GM18526 (cell line): ENCODE data around the gene ACACA.

ENCODE experiments used
- POLR2A ChIP-seq: IDR thresholded peaks from 3 replicates; pipeline ENCODE4 v1.6.1; 2011; ENCODE audit not compliant: insufficient read length; ENCODE audit errors: extremely low read depth

Gene ACACA

DNA sequence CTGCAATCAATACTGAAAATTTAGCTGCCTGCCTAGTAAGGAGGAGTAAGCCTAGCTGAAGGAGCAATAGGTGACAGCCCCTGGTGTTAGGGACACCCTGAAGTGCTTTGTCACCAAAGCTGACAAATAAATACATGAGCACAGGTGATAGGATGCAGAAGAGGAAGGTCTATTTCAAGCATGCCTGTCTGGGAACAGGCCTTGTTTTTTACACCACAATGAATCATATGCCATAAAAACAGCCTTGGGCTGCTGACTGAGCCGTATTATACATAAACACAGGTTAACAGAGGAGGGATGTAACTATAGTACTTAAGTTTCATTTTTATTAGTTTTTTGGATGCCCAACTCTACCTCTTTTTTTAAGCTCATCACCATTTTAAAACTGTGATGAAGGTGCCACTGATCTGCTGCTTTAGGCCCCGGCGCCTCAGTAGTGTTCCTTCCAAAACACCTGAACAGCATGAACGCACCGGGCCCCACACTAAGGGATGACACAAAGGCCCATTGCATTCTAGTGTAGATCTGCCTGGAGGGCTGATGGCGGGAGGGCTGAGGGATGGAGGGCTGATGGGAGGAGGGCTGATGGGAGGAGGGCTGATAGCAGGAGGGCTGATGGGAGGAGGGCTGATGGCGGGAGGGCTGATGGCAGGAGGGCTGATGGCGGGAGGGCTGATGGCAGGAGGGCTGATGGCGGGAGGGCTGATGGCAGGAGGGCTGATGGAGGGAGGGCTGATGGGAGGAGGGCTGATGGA is 307.5 kb downstream of the ACACA start:
- no peak for TF ChIP-seq POLR2A

DNA sequence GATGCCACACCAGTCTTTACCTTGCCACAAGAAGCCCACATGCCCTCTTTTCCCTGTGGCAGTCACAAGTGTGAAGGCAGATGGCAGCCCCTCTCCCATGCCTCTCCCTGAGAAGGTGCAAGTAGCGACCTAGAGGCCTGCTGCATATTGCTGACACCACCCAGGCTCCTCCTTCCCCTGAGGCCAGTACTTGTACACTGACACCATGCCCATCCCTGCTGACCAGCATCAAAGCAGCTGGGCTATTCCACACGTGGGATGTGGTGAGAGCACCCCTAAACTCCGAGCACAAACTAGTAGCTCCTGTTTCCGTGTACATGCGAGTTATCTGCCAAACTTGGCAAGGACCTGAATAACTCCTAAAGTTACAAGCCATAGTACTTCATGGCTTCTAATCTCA is 308.5 kb downstream of the ACACA start:
- TF ChIP-seq POLR2A: no peak

DNA sequence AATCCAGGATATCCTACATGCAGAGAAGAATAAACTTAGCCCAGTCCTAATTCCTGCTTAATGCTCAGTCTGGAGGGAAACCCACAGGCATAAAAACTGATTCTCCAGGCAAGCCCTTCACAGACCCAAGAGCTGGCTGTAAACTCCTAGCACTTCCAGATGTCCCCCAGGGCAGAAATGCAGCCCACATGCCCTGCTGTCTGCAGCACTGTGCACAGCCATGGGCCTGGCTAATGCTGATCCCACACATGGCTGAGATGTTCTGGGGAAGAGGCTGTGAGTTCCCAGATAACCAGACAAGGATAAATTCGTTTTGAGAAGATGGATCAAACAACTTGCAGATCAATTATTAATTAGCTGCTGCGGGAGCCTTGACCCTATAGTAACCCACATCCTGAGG is 309.5 kb downstream of the ACACA start:
- no peak for TF ChIP-seq POLR2A

DNA sequence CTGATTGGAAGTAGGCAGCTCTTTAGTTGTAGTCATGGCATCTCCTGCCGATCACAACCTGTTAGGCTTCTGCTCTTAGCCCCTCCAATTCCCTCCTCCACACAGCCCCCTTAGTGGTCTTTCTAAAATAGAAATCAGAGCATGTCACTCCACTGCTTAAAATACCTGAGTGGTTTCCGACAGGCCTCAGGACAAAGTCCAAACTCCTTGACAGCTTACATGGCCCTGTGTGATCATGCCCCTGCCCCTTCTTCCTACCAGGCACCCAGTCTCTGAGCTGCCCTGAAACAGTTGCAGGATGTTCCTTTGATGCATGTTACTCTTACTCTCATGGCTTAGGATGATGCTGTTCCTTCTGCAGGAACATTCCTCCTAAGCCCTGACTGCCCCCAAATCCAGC is 310.6 kb downstream of the ACACA start:
- TF ChIP-seq POLR2A: no peak

DNA sequence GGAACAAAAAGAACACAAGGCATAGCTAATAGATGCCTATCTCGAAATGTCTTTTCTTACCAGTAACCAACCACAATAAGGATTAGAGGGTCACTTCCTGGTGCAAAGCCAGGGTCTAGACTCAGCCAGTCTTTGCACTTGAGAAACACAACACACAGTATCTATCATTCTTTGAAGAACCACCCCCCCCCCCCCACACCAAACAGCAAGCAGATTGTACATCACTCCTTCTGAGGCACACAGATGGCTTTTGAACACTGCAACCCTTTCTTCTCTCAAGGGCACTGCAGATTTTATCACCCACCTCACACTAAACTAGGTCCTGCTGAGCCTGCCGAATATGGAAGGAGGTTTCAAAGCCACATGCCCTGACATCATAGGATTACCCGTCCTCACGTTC is 312.2 kb downstream of the ACACA start:
- no peak for TF ChIP-seq POLR2A

DNA sequence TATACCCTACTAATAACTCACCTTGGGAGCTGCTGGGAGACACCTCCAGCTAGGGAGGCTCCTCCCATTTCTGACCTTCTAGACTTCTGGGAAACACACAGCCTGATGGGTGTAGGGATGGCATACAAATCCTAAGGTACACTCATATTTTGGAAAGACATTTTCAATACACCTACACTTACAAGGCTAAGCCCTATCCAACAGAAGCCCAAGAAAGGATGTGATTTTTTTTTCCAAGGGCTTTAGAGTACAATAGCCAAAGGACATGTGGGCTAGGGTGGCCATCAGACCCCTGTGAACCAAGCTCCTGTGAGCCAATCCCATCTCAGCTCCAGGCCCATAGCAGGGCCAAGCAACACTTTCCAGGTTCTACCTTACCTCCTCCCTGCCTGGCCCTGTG is 313.9 kb downstream of the ACACA start:
- no peak for TF ChIP-seq POLR2A

DNA sequence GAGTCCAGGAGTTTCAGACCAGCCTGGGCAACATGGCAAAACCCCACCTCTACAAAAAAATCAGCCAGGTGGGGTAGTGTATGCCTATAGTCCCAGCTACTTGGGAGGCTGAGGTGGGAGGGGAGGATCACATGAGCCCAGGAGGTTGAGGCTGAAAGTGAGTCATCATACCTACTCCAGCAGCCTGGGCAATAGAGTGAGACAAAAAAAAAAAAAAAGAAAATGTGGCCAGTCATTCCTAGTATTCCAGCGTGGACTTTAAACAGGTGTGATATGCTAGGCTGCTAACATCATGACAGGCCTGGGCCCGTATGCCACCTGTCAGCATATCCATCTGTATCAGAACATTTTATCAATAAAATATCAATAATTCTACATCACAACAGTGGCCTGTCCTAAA is 314.6 kb downstream of the ACACA start:
- no peak for TF ChIP-seq POLR2A

DNA sequence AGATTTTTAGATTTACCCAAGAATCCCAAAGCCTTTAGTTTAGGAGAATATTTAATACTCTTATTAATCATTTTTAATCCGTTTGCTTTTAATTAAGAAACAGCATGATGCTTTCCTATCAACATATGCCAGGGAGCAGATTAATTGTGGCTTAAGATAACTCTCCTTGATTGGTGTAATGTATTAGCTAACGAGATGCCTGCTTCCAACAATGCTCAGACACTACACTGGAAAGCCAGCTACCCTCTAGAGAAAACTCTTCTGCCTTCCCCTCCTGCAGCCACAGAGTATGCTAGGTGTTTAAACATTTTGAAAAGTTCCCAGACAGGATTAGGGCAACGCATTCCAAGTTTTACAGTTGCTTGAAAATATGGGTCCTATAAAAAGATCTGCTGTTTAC is 315.7 kb downstream of the ACACA start:
- no peak for TF ChIP-seq POLR2A

DNA sequence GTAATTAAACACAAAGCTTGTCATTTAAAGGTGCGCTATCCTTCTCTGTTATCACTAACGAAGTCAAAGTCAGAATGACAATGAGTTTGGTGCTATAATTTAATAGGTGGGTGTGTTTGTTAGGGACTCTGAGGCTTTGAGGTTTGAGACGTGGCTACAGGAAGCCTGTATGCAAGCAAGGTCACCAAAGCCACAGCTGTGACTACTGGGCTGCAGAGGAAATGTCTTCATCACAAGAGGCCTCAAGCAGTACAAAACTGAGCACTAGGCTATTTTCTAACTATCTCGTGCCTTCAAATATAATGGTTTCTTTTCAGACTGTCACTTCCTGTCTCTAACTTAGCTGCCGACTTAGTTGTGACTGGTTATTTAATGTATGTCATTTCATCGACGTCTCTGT is 316.7 kb downstream of the ACACA start:
- TF ChIP-seq POLR2A: no peak

DNA sequence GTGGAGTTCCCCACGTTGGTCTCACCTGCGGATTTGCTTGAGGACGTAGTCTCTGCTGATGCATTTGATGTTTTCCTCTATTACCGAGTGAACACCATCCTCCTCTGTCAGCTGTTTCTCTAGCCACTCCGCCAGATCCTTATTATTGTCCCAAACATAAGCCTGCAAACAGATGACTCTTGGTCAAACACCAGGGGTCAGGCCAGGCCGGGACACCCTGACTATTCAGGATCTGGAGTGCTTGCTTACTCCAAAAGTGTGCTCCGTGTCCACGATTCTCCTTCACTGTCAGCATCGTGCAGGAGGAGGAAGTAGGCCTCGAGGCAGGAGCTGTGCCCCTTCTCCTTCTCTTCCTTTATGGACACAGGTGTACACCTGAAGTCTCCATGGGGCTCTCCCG is 317.7 kb downstream of the ACACA start:
- no peak for TF ChIP-seq POLR2A

DNA sequence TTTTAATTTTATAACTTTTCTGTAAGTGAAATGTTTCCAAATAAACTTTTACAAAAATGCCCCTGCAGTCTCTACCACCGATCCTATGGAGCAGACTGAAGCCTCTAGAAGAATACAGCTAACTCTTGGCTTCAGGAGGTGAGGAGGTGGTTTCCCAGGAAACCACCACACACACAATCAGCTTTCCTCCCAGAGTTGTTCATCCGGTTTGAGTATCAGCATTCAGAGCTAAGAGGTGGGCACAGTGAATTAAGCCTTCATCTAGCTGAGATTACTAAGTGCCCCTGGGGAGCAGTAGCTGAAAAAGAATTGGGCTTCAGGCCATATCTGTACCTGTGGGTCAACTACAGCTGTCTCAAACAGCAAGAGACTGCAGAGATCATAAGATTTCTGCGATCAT is 318.2 kb downstream of the ACACA start:
- TF ChIP-seq POLR2A: no peak

DNA sequence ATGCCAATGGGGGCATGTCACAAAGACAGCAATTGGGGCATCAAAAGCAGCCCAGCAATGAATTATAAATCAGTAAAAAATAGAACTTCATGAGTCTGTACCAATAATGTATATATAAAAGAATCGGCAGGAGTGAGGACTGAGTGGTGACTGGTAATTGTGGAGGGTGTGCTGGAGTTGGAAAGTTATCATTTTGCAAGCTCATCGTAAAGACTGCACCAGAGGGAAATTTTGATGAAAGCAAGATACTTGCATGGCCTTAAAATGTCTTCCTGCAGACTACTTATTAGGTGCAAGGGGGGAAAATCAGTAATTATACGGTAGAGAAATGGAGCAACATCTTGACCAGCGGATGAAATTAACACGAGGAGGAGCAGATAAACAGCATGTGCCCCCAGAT is 319.0 kb downstream of the ACACA start:
- TF ChIP-seq POLR2A: no peak

DNA sequence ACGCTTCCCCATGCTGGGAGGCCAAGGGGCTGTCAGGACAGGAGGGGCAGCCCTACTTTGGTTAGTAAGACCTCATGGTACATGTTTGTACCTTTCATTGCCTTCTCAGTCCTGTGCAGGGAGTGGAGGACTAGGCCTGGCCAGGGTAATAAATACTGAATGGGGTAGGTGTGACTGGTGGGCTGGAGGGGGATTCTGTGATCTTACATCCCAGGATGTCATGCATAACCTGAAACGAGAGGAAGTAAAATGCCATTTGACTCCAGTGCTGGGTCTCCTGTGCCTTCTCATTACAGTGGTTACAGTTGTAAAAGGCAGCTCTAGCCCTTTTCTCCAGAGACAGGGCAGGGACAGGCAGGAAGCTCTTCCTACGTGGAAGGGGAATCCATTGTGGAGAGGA is 319.7 kb downstream of the ACACA start:
- no peak for TF ChIP-seq POLR2A

DNA sequence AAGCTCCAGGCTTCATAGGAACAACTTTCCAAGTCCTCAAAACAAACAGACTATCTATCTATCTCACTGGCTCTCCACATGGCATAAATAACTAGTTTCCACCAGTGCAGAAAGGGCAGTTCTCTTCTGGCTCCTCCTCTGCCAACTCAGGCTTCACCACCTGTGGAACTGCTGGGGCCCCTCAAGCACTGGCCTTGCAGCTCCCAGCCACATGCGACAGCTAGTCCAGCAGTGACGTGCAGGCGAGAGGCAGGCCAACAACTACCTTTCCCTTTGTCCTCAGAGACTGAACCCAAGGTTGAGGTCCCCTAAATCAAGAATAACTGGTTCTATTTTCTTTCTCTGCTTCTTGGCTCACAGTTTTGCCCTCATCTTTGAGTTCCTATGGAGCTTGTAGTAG is 320.3 kb downstream of the ACACA start:
- TF ChIP-seq POLR2A: no peak

DNA sequence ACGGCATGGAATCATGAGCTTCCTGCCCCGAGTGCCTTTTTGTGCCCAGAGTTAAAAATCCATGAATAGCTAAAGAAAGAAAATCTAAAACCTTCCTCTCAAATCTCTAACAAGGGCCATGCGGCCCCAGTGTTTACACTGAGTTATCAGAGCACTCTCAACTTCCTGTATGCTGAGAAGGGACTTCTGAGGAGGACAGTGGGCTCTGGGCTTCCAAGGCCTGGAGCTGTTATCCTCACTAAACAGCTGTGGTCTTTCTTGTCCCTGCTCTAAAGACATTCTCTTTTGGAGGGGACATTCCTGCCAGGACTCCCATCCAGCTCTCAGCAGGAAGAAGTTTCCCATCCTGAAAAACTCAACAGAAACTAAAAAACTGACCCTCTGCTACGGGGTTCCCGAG is 322.3 kb downstream of the ACACA start:
- TF ChIP-seq POLR2A: no peak

DNA sequence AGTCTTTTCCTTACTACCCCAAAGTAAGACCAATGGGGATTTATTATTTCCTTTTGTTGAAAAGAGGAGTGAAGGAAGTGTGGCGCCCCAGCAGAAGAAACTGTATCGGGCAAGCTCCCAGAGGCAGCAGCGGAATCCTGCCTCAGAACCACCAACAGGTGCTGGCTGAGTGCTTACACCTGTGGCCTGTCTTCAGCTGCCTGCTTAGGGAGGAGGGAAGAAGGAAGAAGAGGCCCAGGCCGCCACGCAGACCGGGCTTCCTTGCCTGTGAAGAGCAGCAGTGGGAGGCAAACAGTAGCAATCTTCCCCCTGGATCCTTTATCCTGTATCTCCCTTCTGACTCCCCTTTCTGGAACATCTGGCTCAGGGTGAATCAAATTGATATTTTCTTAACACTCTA is 323.2 kb downstream of the ACACA start:
- no peak for TF ChIP-seq POLR2A

DNA sequence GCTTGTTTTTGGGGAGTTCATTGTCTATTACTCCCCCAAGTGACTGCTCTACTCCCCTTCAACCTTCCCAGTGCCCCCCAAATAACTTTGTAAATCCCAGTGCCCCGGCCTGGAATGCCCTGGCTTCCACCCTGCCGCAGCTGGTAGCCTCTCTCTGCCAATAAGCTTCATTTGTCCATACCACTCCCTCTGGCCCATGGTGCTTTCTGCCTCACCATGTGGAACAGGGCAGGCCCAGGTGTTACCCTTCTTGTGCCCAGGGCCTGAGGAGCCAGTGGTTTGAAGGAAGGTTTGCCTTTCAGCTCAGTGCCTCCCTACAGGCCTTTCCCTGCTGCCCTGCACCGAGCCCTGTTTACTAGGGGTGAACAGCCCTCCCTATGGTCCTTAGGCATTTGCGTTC is 323.7 kb downstream of the ACACA start:
- no peak for TF ChIP-seq POLR2A
